Renal pelvis (tissue), 4 donors: Measurements from ENCODE around the gene DAGLB. TPM values are rescaled to one million over a fixed set of nuclear protein-coding genes. Genes with fewer than 3 reads are reported as not detected.
"Not testable (repeated sequence)": the region's sequence is repeated elsewhere in the genome, so short reads cannot be mapped to it uniquely, and the experiment has no call there.

Source experiments
- DNase-seq: peaks from one replicate; pipeline ENCODE4 v3.0.0-alpha.2; 2013
- polyA plus RNA-seq, 3 donors: library from polyadenylated mRNA; unstranded; fragments of 120-200 nt; gene quantifications; one replicate each; pipeline ENCODE4 v1.2.1, GENCODE V29; 2013; ENCODE audit not compliant: insufficient read length in 3 of 3

DAGLB gene
- polyA plus RNA-seq, 3 donors = 17.5 to 20.5 (median 20.2) TPM

DNA sequence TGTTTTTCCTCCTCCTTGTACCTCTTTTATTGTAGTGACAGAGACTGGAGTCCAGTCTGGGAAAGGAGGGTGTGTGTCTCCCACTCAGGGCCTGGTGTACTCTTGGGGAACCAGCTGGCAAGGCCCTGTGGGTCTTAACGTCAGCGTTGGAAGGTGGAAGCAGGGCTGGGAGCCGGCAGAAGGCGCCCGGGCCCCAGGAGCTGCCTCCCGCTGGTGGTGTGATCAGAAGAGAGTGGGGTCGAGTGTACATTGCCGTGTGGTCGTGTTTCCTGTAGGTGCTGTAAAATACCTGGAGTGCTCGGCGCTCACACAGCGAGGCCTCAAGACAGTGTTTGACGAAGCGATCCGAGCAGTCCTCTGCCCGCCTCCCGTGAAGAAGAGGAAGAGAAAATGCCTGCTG, 45.7 kb downstream of the DAGLB start:
- no peak for DNase-seq

DNA sequence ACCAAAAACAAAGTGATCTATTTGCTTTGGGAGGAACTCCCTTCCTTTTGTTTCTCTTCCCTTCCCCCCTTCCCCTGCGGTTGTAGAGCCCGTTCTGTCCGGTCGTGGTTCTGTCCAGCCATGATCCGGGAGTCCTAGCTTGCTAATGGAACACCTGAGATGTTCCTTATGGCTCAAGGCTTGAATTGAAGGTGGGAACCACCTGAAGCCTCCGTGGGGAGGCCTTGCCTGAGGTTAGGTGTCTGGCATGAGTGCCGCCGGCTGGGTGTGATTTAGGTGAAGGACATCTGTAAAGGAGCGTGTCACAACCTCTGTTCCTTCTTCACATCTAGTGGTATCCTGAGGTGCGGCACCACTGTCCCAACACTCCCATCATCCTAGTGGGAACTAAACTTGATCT, 46.2 kb downstream of the DAGLB start:
- no peak for DNase-seq

DNA sequence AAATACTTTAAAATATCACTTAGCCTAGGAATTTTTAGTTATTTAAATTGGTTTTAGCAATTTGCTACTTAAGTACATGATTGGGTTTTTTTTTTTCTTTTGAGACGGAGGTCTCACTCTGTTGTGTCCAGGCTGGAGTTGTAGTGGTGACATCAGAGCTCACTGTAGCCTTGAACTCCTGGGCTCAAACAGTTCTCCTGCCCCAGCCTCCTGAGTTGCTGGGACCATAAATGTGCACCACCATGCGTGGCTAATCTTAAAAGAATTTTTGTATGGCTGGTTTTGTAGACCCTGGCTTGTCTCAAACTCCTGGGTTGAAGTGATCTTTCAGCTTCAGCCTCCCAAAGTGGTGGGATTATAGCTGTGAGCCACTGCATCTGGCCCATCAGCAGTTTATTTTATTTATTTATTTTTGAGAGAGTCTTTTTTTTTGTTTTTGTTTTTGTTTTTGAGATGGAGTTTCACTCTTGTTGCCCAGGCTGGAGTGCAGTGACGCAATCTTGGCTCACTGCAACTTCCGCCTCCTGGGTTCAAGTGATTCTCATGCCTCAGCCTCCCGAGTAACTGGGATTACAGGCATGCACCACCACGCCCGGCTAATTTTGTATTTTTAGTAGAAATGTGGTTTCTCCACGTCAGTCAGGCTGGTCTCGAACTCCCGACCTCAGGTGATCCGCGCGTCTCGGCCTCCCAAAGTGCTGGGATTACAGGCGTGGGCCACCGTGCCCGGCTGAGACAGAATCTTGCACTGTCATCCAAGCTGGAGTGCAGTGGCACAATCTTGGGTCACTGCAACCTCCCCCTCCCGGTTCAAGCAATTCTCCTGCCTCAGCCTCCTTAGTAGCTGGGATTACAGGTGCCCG, 47.3 kb downstream of the DAGLB start:
- not testable (repeated sequence) for DNase-seq

DNA sequence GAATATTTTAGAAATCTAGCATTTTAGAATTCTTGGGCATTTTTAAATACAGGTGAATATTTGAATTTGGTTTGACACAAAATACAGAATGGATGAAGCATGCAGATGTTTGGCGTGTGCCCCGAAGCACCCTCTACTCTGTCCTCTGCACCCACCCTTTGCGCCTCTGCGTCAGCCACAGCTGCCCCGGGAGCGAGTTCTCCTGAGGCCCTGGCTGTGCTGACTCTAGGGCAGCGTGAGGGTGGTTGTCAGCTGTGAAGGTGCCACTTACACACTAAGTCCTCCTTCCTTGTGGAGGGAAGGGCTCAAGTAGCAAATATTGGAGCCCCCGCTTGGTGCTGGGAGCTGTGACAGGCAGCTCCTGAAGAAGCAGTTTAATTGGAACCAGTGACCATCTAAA, 48.4 kb downstream of the DAGLB start:
- no peak for DNase-seq

DNA sequence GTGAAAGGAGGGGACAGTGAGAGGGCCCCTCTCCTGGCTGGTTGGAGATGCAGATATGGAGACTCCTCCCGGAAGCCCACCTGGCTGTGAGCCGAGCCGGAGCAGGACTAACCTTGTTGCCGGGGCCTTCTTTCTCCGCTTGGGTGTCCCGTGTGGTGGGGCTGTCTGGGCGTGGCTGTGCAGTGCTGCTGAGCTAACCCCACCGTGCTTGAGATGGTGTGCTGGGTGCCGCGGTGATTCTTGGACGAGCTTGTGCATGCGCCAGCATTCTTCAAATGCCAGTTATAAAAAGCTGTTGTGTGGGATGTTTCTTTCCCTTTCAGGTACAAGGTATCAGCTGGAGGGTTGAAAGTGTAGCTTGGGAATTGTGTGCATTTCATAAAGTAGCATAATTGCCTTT, 48.8 kb downstream of the DAGLB start:
- no peak for DNase-seq

DNA sequence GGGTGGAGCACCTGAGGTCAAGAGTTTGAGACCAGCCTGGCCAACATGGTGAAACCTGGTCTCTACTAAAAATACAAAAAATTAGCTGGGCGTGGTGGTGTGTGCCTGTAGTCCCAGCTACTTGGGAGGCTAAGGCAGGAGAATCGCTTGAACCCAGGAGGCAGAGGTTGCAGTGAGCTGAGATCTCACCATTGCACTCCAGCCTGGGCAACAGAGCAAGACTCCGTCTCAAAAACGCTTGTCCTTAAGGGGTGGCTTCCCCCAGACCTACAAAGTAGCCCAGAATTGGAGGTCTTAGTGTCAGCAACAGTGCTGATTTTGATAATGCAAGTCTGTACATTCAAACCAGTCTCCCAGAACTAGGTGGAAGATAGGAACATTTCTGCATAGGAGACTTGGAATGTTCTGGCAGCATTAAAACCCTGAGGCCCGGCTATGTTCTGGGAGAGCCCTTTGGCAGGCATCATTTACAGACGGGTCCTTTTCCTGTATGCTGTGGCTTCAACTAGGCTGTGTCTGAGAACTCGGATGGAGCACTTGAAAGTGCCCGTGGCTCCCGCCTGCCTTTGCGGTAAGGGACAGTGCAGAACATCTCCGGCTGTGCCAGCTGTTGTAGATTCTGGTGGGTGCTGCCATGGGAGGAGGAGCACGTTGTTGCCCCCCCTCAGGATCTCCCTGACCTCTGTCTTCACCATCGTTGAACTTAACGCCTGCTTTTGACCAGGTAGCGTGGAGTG, 49.8 kb downstream of the DAGLB start:
- DNase-seq = not testable (repeated sequence)

DNA sequence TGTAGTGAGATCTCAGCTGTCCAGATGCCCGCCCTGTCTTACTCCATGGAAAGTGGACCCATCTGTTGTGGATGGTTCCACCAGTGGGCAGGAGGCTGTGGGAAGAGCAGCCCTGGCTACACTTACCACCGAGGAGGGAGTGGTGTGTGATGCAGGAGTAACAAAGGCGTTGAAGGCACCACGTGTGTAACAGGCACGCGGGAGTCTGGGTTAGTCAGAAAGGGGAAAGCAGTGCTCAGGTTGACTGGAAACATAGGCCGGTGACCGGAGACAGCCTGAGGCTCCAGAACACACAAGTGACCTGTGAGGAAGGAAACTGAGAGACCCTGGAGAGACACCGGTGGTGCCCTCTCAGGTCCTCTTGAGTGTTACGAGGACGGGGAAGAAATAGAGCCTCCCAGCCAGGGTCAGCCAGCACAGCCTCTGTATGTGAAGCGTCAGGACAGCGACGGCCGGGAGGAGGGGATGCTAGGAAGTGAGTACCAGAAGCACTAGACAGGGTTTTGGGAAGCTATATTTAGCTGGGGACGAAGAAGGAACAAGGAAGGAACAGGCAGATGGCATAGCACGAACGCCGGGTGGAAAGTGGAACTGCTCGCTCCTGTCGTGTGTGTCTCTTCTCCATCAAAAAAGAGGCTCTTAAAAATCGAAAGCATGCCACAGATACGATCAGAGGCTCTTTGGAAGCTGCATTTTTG, 51.7 kb downstream of the DAGLB start:
- no peak for DNase-seq

DNA sequence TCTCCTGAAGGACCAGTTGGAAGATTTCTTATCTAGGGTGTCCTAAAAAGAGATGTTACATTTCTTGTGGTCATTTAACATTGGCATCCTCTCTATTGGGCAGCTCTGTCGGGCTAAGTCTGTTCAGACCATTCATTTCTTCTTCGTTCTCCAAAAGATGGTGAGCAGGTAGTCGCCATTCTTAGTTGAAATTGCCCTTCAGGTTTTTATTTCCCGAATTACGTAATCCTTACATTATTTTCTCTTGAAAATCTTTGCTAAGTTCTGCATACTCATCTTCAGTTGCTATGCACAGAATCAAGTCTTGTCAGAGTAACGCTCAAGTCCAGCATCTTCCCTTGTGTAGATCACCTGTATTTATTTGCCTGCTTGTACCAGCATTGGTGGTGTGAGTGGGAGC, 53.6 kb downstream of the DAGLB start:
- no peak for DNase-seq

DNA sequence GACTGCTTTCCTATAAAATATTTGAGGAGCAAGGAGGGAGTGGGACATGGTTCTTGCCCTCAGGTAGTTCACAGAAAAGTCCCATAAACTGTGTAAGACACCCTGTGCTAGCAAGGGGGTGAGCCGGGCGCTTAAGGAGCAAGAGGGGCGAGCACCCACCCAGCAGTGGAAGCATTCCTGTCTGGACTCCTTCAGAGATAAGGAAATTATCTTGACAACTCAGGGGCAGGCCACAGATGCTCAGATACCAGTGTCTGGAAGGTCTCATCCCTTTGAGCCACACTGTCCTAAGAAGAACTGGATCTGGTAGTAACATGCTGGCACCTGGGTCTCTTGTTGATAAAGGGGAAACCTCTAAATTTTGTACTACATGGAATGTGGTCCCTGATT, 54.1 kb downstream of the DAGLB start:
- DNase-seq = no peak

DNA sequence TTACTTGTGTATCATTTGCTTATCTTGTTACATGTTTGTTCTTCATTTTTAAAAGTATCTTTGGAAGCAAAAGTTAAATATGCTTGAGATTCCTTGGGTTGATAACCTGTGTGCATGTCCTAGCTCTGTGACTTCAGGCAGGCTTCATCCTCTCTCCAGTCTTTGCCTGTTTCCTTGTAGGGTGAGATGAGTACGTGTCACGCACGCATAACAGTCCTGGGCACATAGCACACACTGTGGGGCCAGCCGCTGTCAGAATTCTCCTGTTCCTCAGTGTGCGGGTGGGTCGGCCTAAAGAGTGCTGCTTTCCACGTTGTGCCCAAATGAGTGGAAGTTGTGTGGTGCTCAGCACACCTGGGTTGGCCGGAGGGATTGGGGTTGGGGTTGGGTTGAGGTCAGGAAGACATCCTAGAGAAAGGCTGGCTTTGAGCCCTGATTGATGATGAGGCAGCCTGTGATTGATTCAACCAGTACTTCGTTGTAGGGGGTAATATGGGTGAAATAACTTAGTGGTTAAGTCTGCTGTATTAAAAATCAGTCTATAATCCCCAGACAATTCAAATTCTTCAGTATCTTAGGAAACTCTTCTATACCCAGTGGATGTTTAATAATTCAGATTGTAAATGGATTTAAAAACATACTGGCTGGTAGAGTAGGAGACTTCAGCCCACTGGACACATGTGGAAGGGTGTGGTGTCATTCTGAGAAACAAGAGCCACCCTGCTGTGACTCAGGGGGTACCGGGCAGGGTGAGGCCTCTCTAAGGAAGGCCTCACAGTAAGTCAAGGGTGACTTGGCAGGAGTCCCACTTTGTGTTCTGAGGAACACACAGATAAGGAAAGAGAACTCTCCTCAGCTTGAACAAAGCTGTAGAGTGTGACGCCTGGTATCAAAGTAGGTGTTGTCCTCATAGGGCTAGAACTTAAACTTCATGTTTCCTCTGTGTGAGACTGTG, 54.8 kb downstream of the DAGLB start:
- no peak for DNase-seq

DNA sequence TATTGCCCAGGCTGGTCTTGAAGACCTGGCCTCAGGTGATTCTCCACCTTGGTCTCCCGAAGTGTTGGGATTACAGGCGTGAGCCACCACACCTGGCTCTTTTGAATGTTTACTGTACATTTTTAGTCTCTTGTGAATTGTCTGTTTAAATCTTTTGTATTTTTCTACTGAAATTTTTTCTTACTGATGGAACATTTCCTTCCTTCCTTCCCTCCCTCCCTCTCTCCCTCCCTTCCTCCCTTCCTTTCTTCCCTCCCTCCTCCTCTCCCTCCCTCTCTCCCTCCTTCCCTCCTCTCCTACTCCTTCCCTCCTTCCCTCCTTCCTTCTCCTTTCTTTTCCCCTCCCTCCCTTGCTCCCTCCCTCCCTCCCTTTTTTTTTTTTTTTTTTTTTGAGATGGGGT, 58.0 kb downstream of the DAGLB start:
- DNase-seq = no peak

DNA sequence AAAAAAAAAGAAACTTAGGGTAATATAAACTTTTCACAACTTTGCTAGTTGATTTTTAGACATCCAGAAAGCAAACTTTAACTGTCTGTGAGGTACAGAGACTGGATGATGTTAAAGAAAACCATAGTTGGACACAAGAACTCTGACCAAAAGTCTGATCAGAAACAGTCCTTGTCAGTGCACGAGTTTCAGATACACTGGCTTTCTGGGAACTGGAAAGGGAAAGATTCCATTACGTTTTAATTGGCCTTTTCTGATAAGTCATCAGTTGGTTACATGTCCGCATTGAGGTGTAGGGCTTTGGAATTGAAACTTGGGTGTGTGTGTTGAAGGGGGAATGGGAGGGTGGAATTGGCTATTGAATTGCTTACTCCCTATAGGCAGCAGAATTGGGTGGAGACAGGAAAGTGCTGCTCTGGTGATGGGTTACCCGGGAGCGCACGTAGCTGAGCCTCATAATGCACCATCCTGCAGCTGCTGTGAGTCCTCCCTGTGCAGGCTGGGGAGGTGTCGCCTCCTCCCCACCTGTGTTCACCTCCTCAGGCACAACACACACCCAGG, 59.9 kb downstream of the DAGLB start:
- DNase-seq = no peak

DNA sequence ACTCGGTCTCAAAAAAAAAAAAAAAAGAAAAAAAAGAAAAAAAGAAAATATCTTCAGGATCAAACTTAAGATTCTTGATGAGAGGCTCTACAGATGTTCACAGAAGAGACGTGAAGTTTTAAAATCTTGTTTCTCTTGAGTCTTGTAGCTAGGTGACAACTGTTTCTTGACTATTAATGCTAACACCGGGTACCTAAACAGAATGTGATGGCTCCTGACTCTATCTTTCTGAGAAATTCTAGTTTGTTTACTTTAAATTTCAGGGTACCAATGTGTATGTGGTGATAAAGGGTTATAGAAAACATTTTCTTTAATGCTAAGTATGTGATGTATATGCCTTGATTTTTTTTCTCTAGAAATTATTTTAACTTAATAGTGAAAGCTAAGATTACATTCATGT, 61.0 kb downstream of the DAGLB start:
- no peak for DNase-seq

DNA sequence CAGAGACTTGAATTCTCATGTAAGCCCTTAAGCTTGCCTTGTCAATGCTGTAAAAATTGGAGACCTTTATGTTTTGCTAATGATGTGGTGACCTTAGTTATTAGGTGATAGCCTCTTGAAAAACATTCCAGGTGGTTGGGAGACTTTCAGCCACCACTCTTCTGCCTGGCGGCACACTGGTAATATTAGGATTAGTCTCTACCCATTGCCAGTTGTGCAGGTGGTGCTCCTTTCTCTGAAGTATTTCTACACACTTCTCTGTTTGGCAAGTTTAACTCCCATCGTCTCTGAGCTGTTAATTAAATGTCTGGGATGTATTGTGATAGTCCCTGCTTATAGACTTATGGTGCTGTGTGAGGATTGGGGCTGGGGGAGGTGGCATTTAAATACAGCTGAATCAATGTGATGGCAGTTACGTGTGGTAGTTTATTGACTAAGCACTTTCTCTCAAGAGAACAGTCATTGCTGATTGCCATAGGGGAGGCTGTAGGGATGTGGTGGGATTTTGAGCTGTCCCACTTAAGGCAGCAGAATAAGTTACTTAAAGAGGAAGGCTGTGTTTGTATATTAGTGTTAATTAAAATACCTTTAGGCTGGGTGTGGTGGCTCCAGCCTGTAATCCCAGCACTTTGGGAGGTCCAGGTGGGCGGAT, 61.7 kb downstream of the DAGLB start:
- no peak for DNase-seq

DNA sequence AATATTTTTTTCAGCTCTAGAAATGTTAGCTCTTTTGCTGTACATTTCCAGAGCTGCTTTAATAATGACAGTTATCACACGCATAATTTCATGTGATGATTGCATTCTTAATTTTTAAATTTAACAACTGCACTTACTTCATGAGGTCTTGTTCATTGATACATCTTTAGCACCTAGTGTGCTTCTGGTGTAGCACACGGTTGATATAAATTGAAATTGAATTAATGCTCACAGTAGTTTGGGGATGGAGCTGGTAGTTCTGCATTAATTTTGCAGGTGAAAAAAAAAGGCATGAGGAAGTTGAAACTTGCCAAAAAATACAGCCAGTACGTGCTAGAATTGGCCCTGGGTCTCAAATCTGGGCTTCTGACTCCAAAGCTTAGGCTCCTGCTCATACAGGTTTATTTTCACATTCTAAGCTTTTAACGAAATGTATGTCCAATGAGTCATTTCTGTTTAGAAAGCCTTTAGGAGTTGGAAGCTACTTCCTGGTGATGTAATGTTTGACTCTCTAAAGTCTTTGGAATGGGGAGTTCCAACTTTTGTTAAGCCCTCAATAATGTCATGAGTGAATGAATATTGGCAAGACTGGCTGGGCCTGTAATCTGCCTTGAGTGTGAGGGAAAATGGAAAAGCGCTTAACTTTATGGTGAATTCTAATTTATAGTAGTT, 62.5 kb downstream of the DAGLB start:
- DNase-seq = no peak

DNA sequence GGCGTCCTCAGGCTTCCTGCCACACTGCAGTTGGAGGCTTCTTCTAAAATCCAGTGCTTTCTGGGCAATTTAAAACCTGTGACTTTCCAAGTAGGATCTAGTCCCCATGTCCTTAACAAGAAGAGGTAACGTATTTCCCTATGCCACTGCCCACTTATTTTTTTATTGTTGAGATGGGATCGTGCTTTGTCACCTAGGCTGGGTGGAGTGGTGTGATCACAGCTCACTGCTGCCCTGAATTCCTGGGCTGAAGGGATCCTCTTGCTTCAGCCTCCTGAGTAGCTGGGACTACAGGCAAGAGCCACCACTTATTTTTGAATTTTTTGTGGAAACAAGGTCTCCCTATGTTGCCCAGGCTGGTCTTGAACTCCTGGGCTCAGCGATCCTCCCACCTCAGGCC, 63.4 kb downstream of the DAGLB start:
- no peak for DNase-seq

DNA sequence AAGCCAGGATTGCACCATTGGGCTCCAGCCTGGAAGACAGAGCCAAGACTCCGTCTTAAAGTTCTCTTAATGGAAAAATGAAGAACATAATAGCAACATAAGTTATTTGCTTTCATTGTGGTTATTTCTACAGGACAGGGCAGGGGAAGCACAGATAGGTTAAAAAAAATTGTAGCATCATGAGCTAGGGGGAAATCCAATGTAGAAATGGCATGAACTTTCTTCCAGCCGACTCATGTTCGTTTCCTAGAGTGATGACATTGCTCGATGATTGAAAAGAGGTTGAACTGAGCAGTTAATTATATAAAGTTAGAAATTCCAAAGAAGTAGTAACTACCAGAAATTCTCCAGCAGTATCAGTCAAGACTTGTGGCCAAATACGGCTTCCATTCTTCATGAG, 64.9 kb downstream of the DAGLB start:
- no peak for DNase-seq

DNA sequence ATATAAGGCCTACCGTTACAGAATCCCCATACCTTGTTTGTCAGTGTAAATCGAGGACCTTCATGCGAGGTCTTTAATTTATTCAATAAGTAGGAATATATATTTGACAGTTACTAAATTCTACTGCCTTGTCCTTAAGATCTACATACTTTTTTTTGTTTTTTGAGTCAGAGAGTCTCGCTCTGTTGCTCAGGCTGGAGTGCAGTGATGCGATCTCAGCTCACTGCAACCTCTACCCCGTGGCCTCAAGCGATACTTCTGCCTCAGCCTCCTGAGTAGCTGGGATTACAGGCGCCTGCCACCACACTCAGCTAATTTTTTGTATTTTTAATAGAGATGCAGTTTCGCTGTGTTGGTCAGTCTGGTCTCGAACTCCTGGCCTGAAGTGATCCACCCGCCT, 65.9 kb downstream of the DAGLB start:
- not testable (repeated sequence) for DNase-seq

DNA sequence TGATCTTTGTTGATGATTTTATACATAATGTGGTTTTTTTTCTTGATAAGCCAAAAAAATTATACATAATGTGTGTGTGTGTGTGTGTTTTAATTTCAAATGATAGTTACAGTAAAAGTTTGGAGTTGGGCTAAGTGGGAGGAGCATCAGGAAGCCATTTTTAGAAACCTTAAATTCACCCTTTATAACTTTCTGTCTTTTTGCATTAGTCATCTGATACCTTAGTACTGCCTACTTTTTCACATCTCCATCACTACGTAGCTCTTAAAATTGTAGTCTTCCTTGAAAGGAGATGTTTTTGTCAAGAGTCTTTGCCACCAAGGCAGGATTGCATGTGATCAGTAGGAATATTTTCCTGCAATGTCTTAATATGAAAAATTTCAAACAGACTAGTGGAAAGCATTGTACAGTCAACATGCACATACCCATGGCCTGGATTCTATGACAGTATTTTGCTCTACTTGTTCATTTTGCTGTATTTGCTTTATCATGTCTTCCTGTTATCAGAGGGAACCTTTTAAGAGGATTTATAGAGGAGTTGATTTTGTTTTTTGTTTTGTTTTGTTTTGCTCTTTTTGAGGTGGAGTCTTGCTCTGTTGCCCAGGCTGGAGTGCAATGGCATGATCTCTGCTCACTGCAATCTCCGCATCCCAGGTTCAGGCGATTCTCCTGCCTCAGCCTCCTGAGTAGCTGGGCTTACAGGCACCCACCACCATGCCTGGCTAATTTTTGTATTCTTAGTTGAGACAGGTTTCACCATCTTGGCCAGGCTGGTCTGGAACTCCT, 67.3 kb downstream of the DAGLB start:
- no peak for DNase-seq
